ENCODE data around the gene KLK10. TPM values are rescaled to one million over a fixed set of nuclear protein-coding genes. Genes with fewer than 3 reads are reported as not detected.

KLK10 gene
- total and polyA plus RNA-seq, 8 donors, result 0.35 to 3.4 (median 0.91) TPM

Other genes starting within 250 kb of the KLK10 start
- not detected for gene GPR32, start 249.2 kb downstream of the KLK10 start, total RNA-seq
- not detected for gene GPR32, start 249.2 kb downstream of the KLK10 start, polyA plus RNA-seq (ENCODE audit: insufficient read length in 6 of 6)
- not detected for gene ACP4, start 229.3 kb downstream of the KLK10 start, total RNA-seq
- gene ACP4, start 229.3 kb downstream of the KLK10 start, polyA plus RNA-seq (ENCODE audit: insufficient read length in 6 of 6), result under 1 TPM in 4 of 6 donors, not detected in 2; 0.12 to 0.42 (median 0.16) TPM
- gene KLK1, start 195.9 kb downstream of the KLK10 start, total RNA-seq, result under 1 TPM; 0.41 to 0.76 TPM
- gene KLK1, start 195.9 kb downstream of the KLK10 start, polyA plus RNA-seq (ENCODE audit: insufficient read length in 6 of 6), result under 1 TPM; 0.29 to 0.75 (median 0.60) TPM
- not detected for gene KLK15, start 186.1 kb downstream of the KLK10 start, total RNA-seq
- gene KLK15, start 186.1 kb downstream of the KLK10 start, polyA plus RNA-seq (ENCODE audit: insufficient read length in 6 of 6), result not detected
- gene KLK3, start 164.8 kb downstream of the KLK10 start, total RNA-seq, result not detected
- not detected for gene KLK3, start 164.8 kb downstream of the KLK10 start, polyA plus RNA-seq (ENCODE audit: insufficient read length in 6 of 6)
- not detected for gene KLK2, start 146.3 kb downstream of the KLK10 start, total RNA-seq
- gene KLK2, start 146.3 kb downstream of the KLK10 start, polyA plus RNA-seq (ENCODE audit: insufficient read length in 6 of 6), result not detected
- gene KLK4, start 108.3 kb downstream of the KLK10 start, total RNA-seq, result not detected
- gene KLK4, start 108.3 kb downstream of the KLK10 start, polyA plus RNA-seq (ENCODE audit: insufficient read length in 6 of 6), result not detected
- under 1 TPM in 1 of 2 donors, not detected in 1; 0.52 TPM for gene KLK5, start 66.7 kb downstream of the KLK10 start, total RNA-seq
- under 1 TPM; 0.21 to 0.99 (median 0.40) TPM for gene KLK5, start 66.7 kb downstream of the KLK10 start, polyA plus RNA-seq (ENCODE audit: insufficient read length in 6 of 6)
- not detected for gene KLK6, start 50.1 kb downstream of the KLK10 start, total RNA-seq
- under 1 TPM; 0.15 to 0.47 (median 0.29) TPM for gene KLK6, start 50.1 kb downstream of the KLK10 start, polyA plus RNA-seq (ENCODE audit: insufficient read length in 6 of 6)
- under 1 TPM in 1 of 2 donors, not detected in 1; 0.55 TPM for gene KLK7, start 35.8 kb downstream of the KLK10 start, total RNA-seq
- gene KLK7, start 35.8 kb downstream of the KLK10 start, polyA plus RNA-seq (ENCODE audit: insufficient read length in 6 of 6), result under 1 TPM in 3 of 6 donors, not detected in 3; 0.08 to 0.09 (median 0.08) TPM
- not detected for gene KLK8, start 18.1 kb downstream of the KLK10 start, total RNA-seq
- gene KLK8, start 18.1 kb downstream of the KLK10 start, polyA plus RNA-seq (ENCODE audit: insufficient read length in 6 of 6), result under 1 TPM in 1 of 6 donors, not detected in 5; 0.24 TPM
- gene KLK11, start 6.9 kb upstream of the KLK10 start, total RNA-seq, result 1 to 10 TPM; 3.6 to 7.2 TPM
- 1 to 10 TPM; 1.6 to 5.3 (median 3.2) TPM for gene KLK11, start 6.9 kb upstream of the KLK10 start, polyA plus RNA-seq (ENCODE audit: insufficient read length in 6 of 6)
- under 1 TPM in 1 of 2 donors, not detected in 1; 0.39 TPM for gene KLK12, start 15.3 kb upstream of the KLK10 start, total RNA-seq
- gene KLK12, start 15.3 kb upstream of the KLK10 start, polyA plus RNA-seq (ENCODE audit: insufficient read length in 6 of 6), result 1 to 10 TPM in 2 of 6 donors, under 1 TPM in 4; 0.31 to 1.3 (median 0.65) TPM
- gene KLK13, start 45.4 kb upstream of the KLK10 start, total RNA-seq, result 1 to 10 TPM in 1 of 2 donors, under 1 TPM in 1; 0.38 to 1.8 TPM
- gene KLK13, start 45.4 kb upstream of the KLK10 start, polyA plus RNA-seq (ENCODE audit: insufficient read length in 6 of 6), result under 1 TPM; 0.16 to 0.56 (median 0.22) TPM
- under 1 TPM; 0.26 to 0.37 TPM for gene KLK14, start 63.2 kb upstream of the KLK10 start, total RNA-seq
- under 1 TPM in 4 of 6 donors, not detected in 2; 0.17 to 0.45 (median 0.23) TPM for gene KLK14, start 63.2 kb upstream of the KLK10 start, polyA plus RNA-seq (ENCODE audit: insufficient read length in 6 of 6)
- 1 to 10 TPM; 7.4 to 9.9 TPM for gene CTU1, start 88.7 kb upstream of the KLK10 start, total RNA-seq
- 1 to 10 TPM; 1.6 to 3.7 (median 2.3) TPM for gene CTU1, start 88.7 kb upstream of the KLK10 start, polyA plus RNA-seq (ENCODE audit: insufficient read length in 6 of 6)
- 10 to 100 TPM in 1 of 2 donors, 1 to 10 TPM in 1; 8.0 to 46.5 TPM for gene SIGLEC9, start 105.2 kb upstream of the KLK10 start, total RNA-seq
- 1 to 10 TPM in 3 of 6 donors, under 1 TPM in 3; 0.63 to 1.7 (median 1.1) TPM for gene SIGLEC9, start 105.2 kb upstream of the KLK10 start, polyA plus RNA-seq (ENCODE audit: insufficient read length in 6 of 6)
- gene SIGLEC7, start 122.6 kb upstream of the KLK10 start, total RNA-seq, result 10 to 100 TPM in 1 of 2 donors, 1 to 10 TPM in 1; 7.3 to 10.4 TPM
- gene SIGLEC7, start 122.6 kb upstream of the KLK10 start, polyA plus RNA-seq (ENCODE audit: insufficient read length in 6 of 6), result under 1 TPM; 0.63 to 0.91 (median 0.76) TPM
- gene CD33, start 205.4 kb upstream of the KLK10 start, total RNA-seq, result 10 to 100 TPM; 15.7 to 26.4 TPM
- gene CD33, start 205.4 kb upstream of the KLK10 start, polyA plus RNA-seq (ENCODE audit: insufficient read length in 6 of 6), result 1 to 10 TPM; 3.3 to 4.5 (median 4.1) TPM
- gene SIGLECL1, start 231.4 kb upstream of the KLK10 start, total RNA-seq, result not detected
- gene SIGLECL1, start 231.4 kb upstream of the KLK10 start, polyA plus RNA-seq (ENCODE audit: insufficient read length in 6 of 6), result not detected